ENCODE measurements around the gene TREH. TPM values are rescaled to one million over a fixed set of nuclear protein-coding genes. Genes with fewer than 3 reads are reported as not detected.

Gene TREH
- total RNA-seq, 1 experiment from 2014 or later = not detected

DNA sequence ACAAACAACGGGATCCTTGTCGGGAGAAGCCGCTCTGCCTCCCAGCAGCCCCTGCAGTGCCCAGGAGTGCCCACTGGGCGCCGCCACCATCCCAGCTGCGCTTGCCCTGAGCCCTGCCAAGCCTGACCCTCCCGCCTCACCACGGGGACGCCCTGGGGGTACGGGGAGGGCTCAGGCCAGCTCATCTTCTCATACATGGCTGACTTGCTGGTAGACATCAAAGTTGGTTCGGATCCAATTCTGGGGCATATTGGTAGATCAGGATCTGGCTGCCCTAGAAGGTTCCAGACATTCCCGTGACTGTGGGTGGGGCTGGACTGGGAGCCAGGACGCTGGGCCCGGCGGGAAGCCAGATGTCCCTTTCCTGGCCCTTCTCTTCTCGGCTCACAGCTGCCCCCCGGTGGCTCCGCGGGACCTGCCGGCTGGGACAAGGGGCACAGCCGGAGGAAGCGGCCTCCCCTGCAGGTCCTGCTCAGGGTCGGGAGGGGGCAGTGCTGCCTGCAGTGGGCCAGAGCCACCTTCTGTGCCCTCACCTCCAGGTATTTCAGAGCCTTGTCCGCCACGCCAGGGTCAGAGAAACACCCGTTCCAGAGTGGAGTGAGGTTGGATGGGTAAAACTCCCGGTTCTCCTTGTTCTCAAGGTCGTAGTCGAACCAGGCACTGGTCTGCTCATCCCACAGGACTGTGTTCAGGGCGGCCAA is 10.6 kb upstream of the TREH start:
- Histone ChIP-seq H3K79me2 (ENCODE audit: insufficient read depth, low read length) (no peaks in the 10 kb centered on the region), H3K4ac (ENCODE audit: low read depth, low read length) (no peak overlapping the region), H2BK15ac (ENCODE audit: low read depth, low read length) (no peak overlapping the region), H3K27me3 (ENCODE audit: insufficient read depth, low read length) (no peaks in the 10 kb centered on the region), H4K91ac (ENCODE audit: insufficient read length, low read depth, low read length) (no peak overlapping the region), H3K27ac (ENCODE audit: insufficient read length, low read depth, low read length) (no peak overlapping the region), H3K4me2 (ENCODE audit: insufficient read depth, insufficient read length, low read length) (peak overlapping the region; percentile 50), H2BK20ac (ENCODE audit: low read depth, low read length, poor library complexity, severe bottlenecking) (no peak overlapping the region), H2AFZ (ENCODE audit: low read length) (no peak overlapping the region), H2BK5ac (ENCODE audit: insufficient read length, low read length) (no peak overlapping the region), H3K23ac (ENCODE audit: insufficient read length, low read depth, low read length) (no peak overlapping the region), H3K79me1 (ENCODE audit: insufficient read depth, low read depth, low read length, poor library complexity, severe bottlenecking) (no peaks in the 10 kb centered on the region), H4K20me1 (ENCODE audit: control insufficient read depth, insufficient read depth, insufficient read length) (no peaks in the 10 kb centered on the region), H4K5ac (ENCODE audit: insufficient read length, low read depth, low read length) (no peak overlapping the region), H3K14ac (ENCODE audit: insufficient read depth, low read length) (no peak overlapping the region), H2AK5ac (ENCODE audit: insufficient read length, low read length) (no peak overlapping the region), H3T11ph (ENCODE audit: low read length) (no peak overlapping the region), H3K23me2 (ENCODE audit: insufficient read length, low read depth, low read length, poor library complexity, severe bottlenecking) (peaks cover 3% of the 10 kb centered on the region), H3K56ac (ENCODE audit: insufficient read length, low read depth, low read length) (no peak overlapping the region), H2BK120ac (ENCODE audit: low read depth, low read length, poor library complexity, severe bottlenecking) (no peak overlapping the region), H2BK12ac (ENCODE audit: insufficient read length, low read depth, low read length) (no peak overlapping the region), H3K9ac (ENCODE audit: extremely low read depth, insufficient read length, low read length) (no peak overlapping the region), H4K8ac (replicated peaks; ENCODE audit: insufficient read length, low read depth, low read length) (no peak overlapping the region), H3K18ac (ENCODE audit: insufficient read length, low read depth, low read length) (no peak overlapping the region), H3K9me3 (ENCODE audit: control insufficient read depth, low read depth, low read length) (no peaks in the 10 kb centered on the region), H3K4me1 (ENCODE audit: insufficient read depth, low read length) (peaks cover 3% of the 10 kb centered on the region; the same call in 1 of the 2 replicates)
- WGBS (ENCODE audit: extremely low coverage, insufficient read length, low lambda C conversion rate) = no CpG with 5 or more reads among the region's 30 CpGs
- H3K27me3 Mint-ChIP-seq (ENCODE audit: low read depth) = no peaks in the 10 kb centered on the region; the same call in 1 of the 2 replicates
- TF ChIP-seq, protein P1, sequence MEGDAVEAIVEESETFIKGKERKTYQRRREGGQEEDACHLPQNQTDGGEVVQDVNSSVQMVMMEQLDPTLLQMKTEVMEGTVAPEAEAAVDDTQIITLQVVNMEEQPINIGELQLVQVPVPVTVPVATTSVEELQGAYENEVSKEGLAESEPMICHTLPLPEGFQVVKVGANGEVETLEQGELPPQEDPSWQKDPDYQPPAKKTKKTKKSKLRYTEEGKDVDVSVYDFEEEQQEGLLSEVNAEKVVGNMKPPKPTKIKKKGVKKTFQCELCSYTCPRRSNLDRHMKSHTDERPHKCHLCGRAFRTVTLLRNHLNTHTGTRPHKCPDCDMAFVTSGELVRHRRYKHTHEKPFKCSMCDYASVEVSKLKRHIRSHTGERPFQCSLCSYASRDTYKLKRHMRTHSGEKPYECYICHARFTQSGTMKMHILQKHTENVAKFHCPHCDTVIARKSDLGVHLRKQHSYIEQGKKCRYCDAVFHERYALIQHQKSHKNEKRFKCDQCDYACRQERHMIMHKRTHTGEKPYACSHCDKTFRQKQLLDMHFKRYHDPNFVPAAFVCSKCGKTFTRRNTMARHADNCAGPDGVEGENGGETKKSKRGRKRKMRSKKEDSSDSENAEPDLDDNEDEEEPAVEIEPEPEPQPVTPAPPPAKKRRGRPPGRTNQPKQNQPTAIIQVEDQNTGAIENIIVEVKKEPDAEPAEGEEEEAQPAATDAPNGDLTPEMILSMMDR (conservative IDR thresholded peaks at IDR 0.05) = peak; percentile 91
- H3K9me3 Mint-ChIP-seq = peaks cover 0 to 3% of the 10 kb centered on the region in 2 experiments; a peak in 1 of 5 replicates
- peaks cover 0 to 4% (median 0%) of the 10 kb centered on the region in 3 experiments; a peak in 2 of 7 replicates for H3K36me3 Mint-ChIP-seq (ENCODE audit: insufficient read depth in 1 of 3, low read depth in 3 of 3)
- peak overlapping the region; percentile 65 to 74 for H3K4me3 Mint-ChIP-seq
- peak overlapping the region; percentile 51 to 98 (median 93); a peak in 3 of 7 replicates for H3K27ac Mint-ChIP-seq
- peaks cover 36 to 38% of the 10 kb centered on the region in 2 experiments for H3K4me1 Mint-ChIP-seq
- peak; percentile 98 for DNase-seq

Data from H9 (cell line).